Astrocyte (in vitro differentiated cells and primary cell): ENCODE results near the gene ASNS.
"Not testable (repeated sequence)": the region's sequence is repeated elsewhere in the genome, so short reads cannot be mapped to it uniquely, and the experiment has no call there.

Experiments
- EZH2 ChIP-seq: IDR thresholded peaks from 2 replicates; pipeline ENCODE4 v1.6.1; 2012; ENCODE audit warnings: mild to moderate bottlenecking, low read length, inconsistent platforms; ENCODE audit not compliant: insufficient read depth
- TF ChIP-seq, protein P1 (sequence below): IDR thresholded peaks from 2 replicates; pipeline ENCODE4 v1.5.1; 2011; ENCODE audit warnings: low read depth, mild to moderate bottlenecking, inconsistent platforms, low read length, moderate library complexity; ENCODE audit not compliant: insufficient read depth

DNA sequence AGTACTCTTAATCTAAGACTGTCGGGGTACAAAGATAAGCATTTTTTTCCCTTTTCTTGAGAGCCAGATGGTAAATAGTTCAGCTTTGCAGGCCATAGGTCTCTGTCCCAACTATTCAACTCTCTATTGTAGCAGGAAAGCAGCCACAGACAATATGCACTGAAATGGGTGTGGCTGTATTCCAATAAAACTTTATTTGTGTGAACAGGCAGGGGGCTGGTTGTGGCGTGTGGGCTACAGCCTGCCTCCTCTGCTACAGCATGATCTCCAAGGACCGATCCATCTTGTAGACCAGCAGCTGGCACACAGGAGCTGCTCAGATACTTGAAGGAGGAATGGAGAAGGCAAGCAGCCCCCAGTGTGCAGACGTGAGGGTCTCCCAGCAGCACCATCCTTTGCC is 49.0 kb upstream of the ASNS start:
- TF ChIP-seq, protein P1, sequence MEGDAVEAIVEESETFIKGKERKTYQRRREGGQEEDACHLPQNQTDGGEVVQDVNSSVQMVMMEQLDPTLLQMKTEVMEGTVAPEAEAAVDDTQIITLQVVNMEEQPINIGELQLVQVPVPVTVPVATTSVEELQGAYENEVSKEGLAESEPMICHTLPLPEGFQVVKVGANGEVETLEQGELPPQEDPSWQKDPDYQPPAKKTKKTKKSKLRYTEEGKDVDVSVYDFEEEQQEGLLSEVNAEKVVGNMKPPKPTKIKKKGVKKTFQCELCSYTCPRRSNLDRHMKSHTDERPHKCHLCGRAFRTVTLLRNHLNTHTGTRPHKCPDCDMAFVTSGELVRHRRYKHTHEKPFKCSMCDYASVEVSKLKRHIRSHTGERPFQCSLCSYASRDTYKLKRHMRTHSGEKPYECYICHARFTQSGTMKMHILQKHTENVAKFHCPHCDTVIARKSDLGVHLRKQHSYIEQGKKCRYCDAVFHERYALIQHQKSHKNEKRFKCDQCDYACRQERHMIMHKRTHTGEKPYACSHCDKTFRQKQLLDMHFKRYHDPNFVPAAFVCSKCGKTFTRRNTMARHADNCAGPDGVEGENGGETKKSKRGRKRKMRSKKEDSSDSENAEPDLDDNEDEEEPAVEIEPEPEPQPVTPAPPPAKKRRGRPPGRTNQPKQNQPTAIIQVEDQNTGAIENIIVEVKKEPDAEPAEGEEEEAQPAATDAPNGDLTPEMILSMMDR = not testable (repeated sequence)
- TF ChIP-seq EZH2 = not testable (repeated sequence)
